Measurements from ENCODE around the gene RAET1G. TPM values are rescaled to one million over a fixed set of nuclear protein-coding genes. Genes with fewer than 3 reads are reported as not detected.

RAET1G gene
- total and polyA plus RNA-seq, 2 donors (not counting 3 experiments of a cell fraction or from before 2014, with no cell fraction given) = 1.6 to 2.1 TPM

- peaks cover 30 to 43% of the 10 kb centered on the region in 2 experiments for H3K27me3 ChIP-seq (ENCODE audit: control insufficient read depth in 2 of 2, insufficient read depth in 2 of 2, low read length in 2 of 2)
- intact Hi-C loops (cut with micrococcal nuclease) (no loop called here), dilution Hi-C loops (cut with MboI; ENCODE audit: extremely low pct_ligation_motif_present, low sequenced_read_pairs) (no loop called here)
- H3K36me3 ChIP-seq (ENCODE audit: control insufficient read depth in 2 of 2, extremely low read depth in 1 of 2, insufficient read depth in 2 of 2, low read length in 2 of 2) = peaks cover 0 to 3% of the 10 kb centered on the region in 2 experiments
- no peaks in the 10 kb centered on the region for H4K20me1 ChIP-seq (replicated peaks; ENCODE audit: control insufficient read depth, extremely low read depth, insufficient read depth, low read length)
- H3K4me2 ChIP-seq (ENCODE audit: insufficient read depth, low read length) = no peak overlapping the region
- CTCF ChIA-PET = no interaction called here
- POLR2A ChIA-PET = no interaction called here
- no peak overlapping the region for H3K9ac ChIP-seq (replicated peaks; ENCODE audit: extremely low read depth, insufficient read depth, low read length)
- no peaks in the 10 kb centered on the region for H3K4me1 ChIP-seq (ENCODE audit: control insufficient read depth, extremely low read depth, insufficient read depth, low read length)
- DNase-seq (ENCODE audit: low read depth, low spot score) (no peak), FAIRE-seq (no peak)
- no peaks in the 10 kb centered on the region for H3K9me1 ChIP-seq (replicated peaks; ENCODE audit: control insufficient read depth, extremely low read depth, insufficient read depth, low read length)
- H2AFZ ChIP-seq (ENCODE audit: low read depth, low read length) = no peak overlapping the region
- no TSS peak for BruUV-seq (replicated peaks)
- no peak for TF ChIP-seq FOS (IDR thresholded peaks at IDR 0.05; ENCODE audit: borderline replicate concordance, insufficient read depth, low read length)
- no peak for TF ChIP-seq MYC (IDR thresholded peaks at IDR 0.05; ENCODE audit: low read depth, low read length)
- no peak for TF ChIP-seq GATA2 (IDR thresholded peaks at IDR 0.05; ENCODE audit: insufficient read depth, insufficient read length, low read depth, low read length)
- TF ChIP-seq EZH2 (IDR thresholded peaks at IDR 0.05; ENCODE audit: borderline replicate concordance, low read depth, low read length, severe bottlenecking) = no peak
- no peak for TF ChIP-seq CTCF (IDR thresholded peaks at IDR 0.05; ENCODE audit: extremely low read depth in 1 of 2, insufficient read depth in 1 of 2, low read depth in 1 of 2, low read length in 2 of 2)
- TF ChIP-seq POLR2A (IDR thresholded peaks at IDR 0.05; ENCODE audit: low read depth, low read length) = no peak
- TF ChIP-seq MAX (IDR thresholded peaks at IDR 0.05; ENCODE audit: insufficient read depth, insufficient read length) = no peak
- TF ChIP-seq POLR2AphosphoS5 (IDR thresholded peaks at IDR 0.05; ENCODE audit: insufficient read depth, low read depth, low read length) = no peak
- no peak for TF ChIP-seq JUN (IDR thresholded peaks at IDR 0.05; ENCODE audit: borderline replicate concordance, insufficient read depth, insufficient read length, low read depth)
- H3K9me3 ChIP-seq (replicated peaks; ENCODE audit: control insufficient read depth, insufficient read depth, low read length) = no peaks in the 10 kb centered on the region
- H3K4me3 ChIP-seq (replicated peaks in 1 of 3; ENCODE audit: insufficient read depth in 1 of 3, low read depth in 1 of 3, low read length in 3 of 3) = no peak overlapping the region
- no peaks in the 10 kb centered on the region for H3K79me2 ChIP-seq (ENCODE audit: control insufficient read depth, insufficient read depth, low read length)
- H3K27ac ChIP-seq (ENCODE audit: insufficient read depth, low read depth, low read length) = no peak overlapping the region
Measured at GRCh38 chr6:149951096-149951495, 28.2 kb upstream of the RAET1G start.

Data from endothelial cell of umbilical vein (primary cell).